ENCODE measurements around the gene IL36B. TPM values are rescaled to one million over a fixed set of nuclear protein-coding genes. Genes with fewer than 3 reads are reported as not detected.

IL36B gene
- total RNA-seq, 4 donors from 2014 or later: 2.3 to 11.9 (median 7.6) TPM

DNA sequence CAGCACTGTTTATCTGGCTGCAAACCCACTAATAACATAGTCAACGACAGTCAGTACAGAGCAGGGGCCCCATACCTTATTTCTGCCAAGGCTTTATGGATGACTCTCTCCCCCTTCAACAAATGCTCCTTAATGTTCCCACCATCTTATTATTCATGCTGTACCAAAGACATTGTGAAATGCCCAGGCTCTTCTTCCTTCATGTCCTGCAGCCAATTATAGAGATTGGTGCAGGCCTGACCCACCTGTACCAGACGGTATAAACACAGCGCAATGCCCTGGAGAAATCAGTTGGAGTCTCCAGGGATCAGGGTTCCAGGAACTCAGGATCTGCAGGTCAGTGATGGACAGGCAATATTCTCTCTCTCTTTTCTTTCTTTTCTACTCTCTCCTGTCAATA, 15.0 kb upstream of the IL36B start, which contains the start of gene IL1F10:
Gene IL1F10, plus strand, starts transcription at position 290 of the 400 bp plus-strand sequence. CDS start 4,769 bp downstream, outside the sequence.
- intact Hi-C loops (cut with DNase I; ENCODE audit: low total_unique reads): no loop called here
- 77 to 89% methylated on average over 3 of the region's 3 CpGs for WGBS, 2 donors
- peak in 1 of 2 donors; percentile 23 for DNase-seq (ENCODE audit: low spot score in 2 of 2)
- no peak within 1 kb of the TSS for H3K4me3 ChIP-seq (ENCODE audit: low read depth, poor library complexity, severe bottlenecking)
- TF ChIP-seq POLR2A (IDR thresholded peaks at IDR 0.05): no peak
- TF ChIP-seq, protein P1, sequence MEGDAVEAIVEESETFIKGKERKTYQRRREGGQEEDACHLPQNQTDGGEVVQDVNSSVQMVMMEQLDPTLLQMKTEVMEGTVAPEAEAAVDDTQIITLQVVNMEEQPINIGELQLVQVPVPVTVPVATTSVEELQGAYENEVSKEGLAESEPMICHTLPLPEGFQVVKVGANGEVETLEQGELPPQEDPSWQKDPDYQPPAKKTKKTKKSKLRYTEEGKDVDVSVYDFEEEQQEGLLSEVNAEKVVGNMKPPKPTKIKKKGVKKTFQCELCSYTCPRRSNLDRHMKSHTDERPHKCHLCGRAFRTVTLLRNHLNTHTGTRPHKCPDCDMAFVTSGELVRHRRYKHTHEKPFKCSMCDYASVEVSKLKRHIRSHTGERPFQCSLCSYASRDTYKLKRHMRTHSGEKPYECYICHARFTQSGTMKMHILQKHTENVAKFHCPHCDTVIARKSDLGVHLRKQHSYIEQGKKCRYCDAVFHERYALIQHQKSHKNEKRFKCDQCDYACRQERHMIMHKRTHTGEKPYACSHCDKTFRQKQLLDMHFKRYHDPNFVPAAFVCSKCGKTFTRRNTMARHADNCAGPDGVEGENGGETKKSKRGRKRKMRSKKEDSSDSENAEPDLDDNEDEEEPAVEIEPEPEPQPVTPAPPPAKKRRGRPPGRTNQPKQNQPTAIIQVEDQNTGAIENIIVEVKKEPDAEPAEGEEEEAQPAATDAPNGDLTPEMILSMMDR (IDR thresholded peaks at IDR 0.05): no peak

DNA sequence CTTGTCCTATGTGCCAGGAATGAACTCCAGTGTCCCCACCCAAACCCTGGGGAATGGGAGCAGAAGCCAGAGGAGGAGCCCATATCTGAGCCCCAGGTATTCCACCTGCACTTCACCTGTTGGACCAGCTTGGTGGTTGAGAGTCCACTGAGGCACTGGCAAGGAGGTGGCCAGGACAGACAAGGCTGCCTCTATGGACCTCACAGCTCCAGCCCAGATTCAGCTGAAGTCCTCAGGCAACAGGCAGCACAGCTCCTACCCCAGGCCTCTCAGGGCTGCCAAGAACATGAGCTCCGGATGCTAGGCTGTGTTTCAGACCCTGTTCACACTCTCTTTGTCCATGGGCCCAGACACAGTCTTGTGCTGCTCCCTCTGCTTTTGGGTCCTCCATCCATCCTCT, 12.2 kb upstream of the IL36B start:
- DNase-seq (ENCODE audit: low spot score in 2 of 2): peak in 1 of 2 donors; percentile 67
- intact Hi-C loops (cut with DNase I; ENCODE audit: low total_unique reads): no loop called here
- 75 to 86% methylated on average over 1 of the region's 1 CpG for WGBS, 2 donors
- TF ChIP-seq, protein P1 (IDR thresholded peaks at IDR 0.05): no peak
- no peak for TF ChIP-seq POLR2A (IDR thresholded peaks at IDR 0.05)
- H3K4me3 ChIP-seq (ENCODE audit: low read depth, poor library complexity, severe bottlenecking): no peak overlapping the region

DNA sequence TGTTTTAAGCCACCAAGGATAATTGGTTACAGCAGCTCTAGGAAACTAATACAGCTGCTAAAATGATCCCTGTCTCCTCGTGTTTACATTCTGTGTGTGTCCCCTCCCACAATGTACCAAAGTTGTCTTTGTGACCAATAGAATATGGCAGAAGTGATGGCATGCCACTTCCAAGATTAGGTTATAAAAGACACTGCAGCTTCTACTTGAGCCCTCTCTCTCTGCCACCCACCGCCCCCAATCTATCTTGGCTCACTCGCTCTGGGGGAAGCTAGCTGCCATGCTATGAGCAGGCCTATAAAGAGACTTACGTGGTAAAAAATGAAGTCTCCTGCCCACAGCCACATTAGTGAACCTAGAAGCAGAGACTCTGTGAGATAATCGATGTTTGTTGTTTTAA, 11.6 kb upstream of the IL36B start:
- no peak overlapping the region for H3K4me3 ChIP-seq (ENCODE audit: low read depth, poor library complexity, severe bottlenecking)
- no peak for TF ChIP-seq POLR2A (IDR thresholded peaks at IDR 0.05)
- TF ChIP-seq, protein P1 (IDR thresholded peaks at IDR 0.05): no peak
- DNase-seq (ENCODE audit: low spot score in 2 of 2): peak in 1 of 2 donors; percentile 34
- 85 to 87% methylated on average over 5 of the region's 5 CpGs for WGBS, 2 donors
- intact Hi-C loops (cut with DNase I; ENCODE audit: low total_unique reads): no loop called here

DNA sequence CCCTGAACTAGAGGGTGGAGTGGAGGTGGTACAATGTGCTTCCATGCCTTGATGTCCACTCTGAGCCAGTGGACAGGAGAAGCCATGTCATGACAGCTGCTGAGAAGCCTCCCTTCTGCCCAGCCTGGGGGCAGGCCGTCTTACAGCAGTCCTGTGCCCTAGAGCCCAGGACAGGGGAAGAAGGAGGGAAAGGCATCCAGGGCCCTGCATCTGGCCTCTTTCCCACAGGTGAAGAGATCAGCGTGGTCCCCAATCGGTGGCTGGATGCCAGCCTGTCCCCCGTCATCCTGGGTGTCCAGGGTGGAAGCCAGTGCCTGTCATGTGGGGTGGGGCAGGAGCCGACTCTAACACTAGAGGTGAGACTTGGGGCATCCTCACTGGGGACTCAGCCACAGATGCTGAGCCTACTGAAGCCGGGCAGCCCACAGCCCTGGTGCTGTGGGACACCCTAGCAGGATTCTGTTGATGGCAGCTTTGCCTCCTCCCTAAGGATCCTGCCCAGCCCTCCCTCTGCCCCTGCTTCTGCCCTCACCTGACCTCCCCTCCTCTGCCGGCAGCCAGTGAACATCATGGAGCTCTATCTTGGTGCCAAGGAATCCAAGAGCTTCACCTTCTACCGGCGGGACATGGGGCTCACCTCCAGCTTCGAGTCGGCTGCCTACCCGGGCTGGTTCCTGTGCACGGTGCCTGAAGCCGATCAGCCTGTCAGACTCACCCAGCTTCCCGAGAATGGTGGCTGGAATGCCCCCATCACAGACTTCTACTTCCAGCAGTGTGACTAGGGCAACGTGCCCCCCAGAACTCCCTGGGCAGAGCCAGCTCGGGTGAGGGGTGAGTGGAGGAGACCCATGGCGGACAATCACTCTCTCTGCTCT, 9.5 kb upstream of the IL36B start:
- WGBS, 2 donors: 87 to 89% methylated on average over 12 to 18 of the region's 18 CpGs
- no peak overlapping the region for H3K4me3 ChIP-seq (ENCODE audit: low read depth, poor library complexity, severe bottlenecking)
- intact Hi-C loops (cut with DNase I; ENCODE audit: low total_unique reads): no loop called here
- TF ChIP-seq, protein P1 (IDR thresholded peaks at IDR 0.05): no peak
- TF ChIP-seq POLR2A (IDR thresholded peaks at IDR 0.05): no peak
- peak; percentile 5 to 75 for DNase-seq (ENCODE audit: low spot score in 2 of 2)

DNA sequence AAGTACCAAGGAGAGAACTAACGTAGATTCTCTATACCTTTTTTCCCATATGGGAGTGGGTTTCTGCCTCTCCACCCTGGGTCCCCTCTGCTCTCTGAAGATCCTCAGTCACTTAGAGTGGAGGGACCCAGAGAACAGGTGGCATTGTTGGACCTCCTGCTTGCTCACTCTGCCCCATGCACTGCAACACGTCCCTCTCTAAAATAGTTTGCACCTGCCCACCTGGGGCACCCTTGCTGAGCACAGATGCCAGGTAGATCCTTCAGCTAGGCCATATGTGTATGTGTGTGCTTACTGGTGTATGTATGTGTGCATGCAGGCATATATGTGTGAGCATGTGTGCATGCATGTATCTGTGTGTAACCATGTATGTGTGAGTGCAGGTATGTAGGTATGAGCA, 8.6 kb upstream of the IL36B start:
- peak in 1 of 2 donors; percentile 15 for DNase-seq (ENCODE audit: low spot score in 2 of 2)
- TF ChIP-seq POLR2A (IDR thresholded peaks at IDR 0.05): no peak
- TF ChIP-seq, protein P1 (IDR thresholded peaks at IDR 0.05): no peak
- intact Hi-C loops (cut with DNase I; ENCODE audit: low total_unique reads): no loop called here
- WGBS, 2 donors: 65 to 79% methylated on average over 2 of the region's 2 CpGs
- H3K4me3 ChIP-seq (ENCODE audit: low read depth, poor library complexity, severe bottlenecking): no peak overlapping the region
